ENCODE measurements around the gene PLCE1. TPM values are rescaled to one million over a fixed set of nuclear protein-coding genes. Genes with fewer than 3 reads are reported as not detected.

The PLCE1 gene
- total and polyA plus RNA-seq, 10 of the 15 experiments (the other 5 are each of a cell fraction or from before 2014, with no cell fraction given): under 0.01 to 1.2 (median 0.03) TPM

GRCh38 chr10:93993414-93993781 is 333 bp upstream of the PLCE1 start:
- DNase-seq (ENCODE audit: low read depth, low spot score): no peak
- intact Hi-C loops (cut with micrococcal nuclease; ENCODE audit: unreplicated experiment) (no loop called here), in situ Hi-C loops (cut with MboI) (no loop called here)
- TF ChIP-seq ZSCAN29 (IDR thresholded peaks at IDR 0.05) (no peak), SUZ12 (IDR thresholded peaks at IDR 0.05; ENCODE audit: unreplicated experiment) (peak; percentile 17)
- no TSS peak for BruUV-seq (replicated peaks)
- no peaks in the 10 kb centered on the region for H4K20me1 ChIP-seq (ENCODE audit: control insufficient read depth, insufficient read depth)
- no peak overlapping the region for H3K27ac ChIP-seq (ENCODE audit: control insufficient read depth, insufficient read depth)
- H3K79me2 ChIP-seq (ENCODE audit: control insufficient read depth, insufficient read depth, low read length): no peaks in the 10 kb centered on the region
- H2AFZ ChIP-seq (ENCODE audit: control insufficient read depth, low read depth, low read length): no peak overlapping the region
- H3K27me3 ChIP-seq (replicated peaks in 1 of 2; ENCODE audit: control insufficient read depth in 2 of 2, insufficient read depth in 2 of 2, low read length in 1 of 2): peaks cover 6 to 25% of the 10 kb centered on the region in 2 experiments
- no peak overlapping the region for H3K9ac ChIP-seq (ENCODE audit: control insufficient read depth, insufficient read depth, low read length)
- no peak for ATAC-seq
- no peaks in the 10 kb centered on the region for H3K4me1 ChIP-seq (ENCODE audit: control insufficient read depth, insufficient read depth, low read length)
- RAD21 ChIA-PET (ENCODE audit: unreplicated experiment): no interaction called here
- no peaks in the 10 kb centered on the region for H3K36me3 ChIP-seq (ENCODE audit: control insufficient read depth in 2 of 2, insufficient read depth in 2 of 2, low read length in 1 of 2)
- H3K4me3 ChIP-seq: no peak overlapping the region
- POLR2A ChIA-PET: no interaction called here
- SMC1A ChIA-PET (ENCODE audit: uncharacterized antibody, unreplicated experiment): no interaction called here
- WGBS (ENCODE audit: insufficient coverage, insufficient replicate concordance, low lambda C conversion rate, missing lambda C conversion rate): 2% methylated on average over 25 of the region's 25 CpGs
- peak overlapping the region; percentile 38; the same call in 1 of the 2 replicates for H3K4me2 ChIP-seq (ENCODE audit: control insufficient read depth, insufficient read depth)
- no peak for FAIRE-seq
- CTCF ChIA-PET: no interaction called here
- H3K9me3 ChIP-seq (replicated peaks; ENCODE audit: control insufficient read depth, insufficient read depth, low read length): no peaks in the 10 kb centered on the region

GRCh38 chr10:93994438-93994801 is 689 bp downstream of the PLCE1 start:
- H3K9ac ChIP-seq (ENCODE audit: control insufficient read depth, insufficient read depth, low read length): no peak overlapping the region
- no peak for ATAC-seq

More at GRCh38 chr10:93994438-93994801, 689 bp downstream of the PLCE1 start:
- TF ChIP-seq CHD1 (IDR thresholded peaks at IDR 0.05; ENCODE audit: low read depth, low read length) (no peak), TCF7 (IDR thresholded peaks at IDR 0.05; ENCODE audit: borderline replicate concordance) (no peak), CUX1 (IDR thresholded peaks at IDR 0.05; ENCODE audit: insufficient replicate concordance, low read depth, low read length) (no peak), KLF5 (IDR thresholded peaks at IDR 0.05; ENCODE audit: partially characterized antibody) (no peak), POLR2AphosphoS2 (IDR thresholded peaks at IDR 0.05; ENCODE audit: low read depth, low read length) (no peak), SUZ12 (IDR thresholded peaks at IDR 0.05; ENCODE audit: unreplicated experiment) (peak; percentile 9), ZNF24 (IDR thresholded peaks at IDR 0.05) (no peak)
- intact Hi-C loops (cut with micrococcal nuclease; ENCODE audit: unreplicated experiment) (no loop called here), in situ Hi-C loops (cut with MboI) (no loop called here)
- Histone ChIP-seq H2AFZ (ENCODE audit: control insufficient read depth, low read depth, low read length) (no peak overlapping the region), H3K36me3 (ENCODE audit: control insufficient read depth in 2 of 2, insufficient read depth in 2 of 2, low read length in 1 of 2) (no peaks in the 10 kb centered on the region), H3K27me3 (replicated peaks in 1 of 2; ENCODE audit: control insufficient read depth in 2 of 2, insufficient read depth in 2 of 2, low read length in 1 of 2) (peaks cover 6 to 25% of the 10 kb centered on the region in 2 experiments), H3K27ac (ENCODE audit: control insufficient read depth, insufficient read depth) (no peak overlapping the region), H3K4me1 (ENCODE audit: control insufficient read depth, insufficient read depth, low read length) (no peaks in the 10 kb centered on the region), H3K4me2 (ENCODE audit: control insufficient read depth, insufficient read depth) (no peak overlapping the region), H3K4me3 (no peak overlapping the region), H3K9me3 (replicated peaks; ENCODE audit: control insufficient read depth, insufficient read depth, low read length) (no peaks in the 10 kb centered on the region), H4K20me1 (ENCODE audit: control insufficient read depth, insufficient read depth) (no peaks in the 10 kb centered on the region), H3K79me2 (ENCODE audit: control insufficient read depth, insufficient read depth, low read length) (no peaks in the 10 kb centered on the region)
- no TSS peak for BruUV-seq (replicated peaks)
- ChIA-PET POLR2A (no interaction called here), RAD21 (ENCODE audit: unreplicated experiment) (no interaction called here), CTCF (no interaction called here), SMC1A (ENCODE audit: uncharacterized antibody, unreplicated experiment) (no interaction called here)
- 25% methylated on average over 12 of the region's 12 CpGs for WGBS (ENCODE audit: insufficient coverage, insufficient replicate concordance, low lambda C conversion rate, missing lambda C conversion rate)
- DNase-seq (ENCODE audit: low read depth, low spot score) (no peak), FAIRE-seq (no peak)

Data from GM12878 (cell line).